OCI-LY3 (cell line): ENCODE results near the gene INHA.

Source experiments
- H2AFZ ChIP-seq: fragments of 200-600, 300-600 bp; shearing (Covaris generic); 2 replicates; pipeline ENCODE4 v1.6.0; 2014; ENCODE audit warnings: antibody characterized with exemption, low read depth, low read length
- H3K27ac ChIP-seq: fragments of 200-600, 300-600 bp; sonication (generic); 2 replicates; pipeline ENCODE4 v1.5.1; 2014; ENCODE audit warnings: mild to moderate bottlenecking, low read length, moderate library complexity, mixed read lengths
- H3K27me3 ChIP-seq: fragments of 200-600, 300-600 bp; sonication (generic); 2 replicates; pipeline ENCODE4 v1.6.1; 2014; ENCODE audit warnings: low read depth, low read length, mixed read lengths
- H3K36me3 ChIP-seq: fragments of 200-600, 300-600 bp; sonication (generic); replicated peaks from 2 replicates; pipeline ENCODE3; 2014; ENCODE audit warnings: low read depth, low read length, mixed read lengths
- H3K4me1 ChIP-seq: fragments of 300-600, 200-600 bp; sonication (generic); 2 replicates; pipeline ENCODE4 v1.6.1; 2014; ENCODE audit warnings: low read length, mixed read lengths
- H3K4me2 ChIP-seq: fragments of 200-600, 300-600 bp; sonication (generic); 2 replicates; pipeline ENCODE4 v1.6.1; 2014; ENCODE audit warnings: low read length, mixed read lengths
- H3K4me3 ChIP-seq: fragments of 300-600, 200-600 bp; sonication (generic); 2 replicates; pipeline ENCODE4 v1.5.1; 2014; ENCODE audit warnings: antibody characterized with exemption, mild to moderate bottlenecking, low read length, moderate library complexity
- H3K79me2 ChIP-seq: fragments of 300-600, 200-600 bp; shearing (Covaris generic); 2 replicates; pipeline ENCODE4 v1.6.1; 2014; ENCODE audit warnings: mild to moderate bottlenecking, low read length, mixed read lengths
- H3K9ac ChIP-seq: fragments of 300-600, 200-600 bp; shearing (Covaris generic); 2 replicates; pipeline ENCODE4 v1.6.0; 2014; ENCODE audit warnings: mild to moderate bottlenecking, low read length, moderate library complexity
- H3K9me3 ChIP-seq: fragments of 200-600, 300-600 bp; shearing (Covaris generic); 2 replicates; pipeline ENCODE4 v1.6.1; 2014; ENCODE audit warnings: low read length, mixed read lengths; ENCODE audit not compliant: insufficient read depth
- H4K20me1 ChIP-seq: fragments of 200-600, 300-600 bp; sonication (generic); 2 replicates; pipeline ENCODE4 v1.6.1; 2016; ENCODE audit warnings: low read length, mixed read lengths; ENCODE audit not compliant: insufficient read depth
- CTCF ChIP-seq: fragments of 200-600, 300-600 bp; sonication (generic); IDR thresholded peaks from 2 replicates; pipeline ENCODE4 v1.5.1; 2014; ENCODE audit warnings: antibody characterized with exemption, low read length, low read depth
- EZH2phosphoT487 ChIP-seq: fragments of 200-600 bp; shearing (Covaris generic); IDR thresholded peaks from 2 replicates; pipeline ENCODE4 v1.6.1; 2018; ENCODE audit warnings: antibody characterized with exemption, mixed run types, low read depth

The INHA gene

GRCh38 chr2:219605607-219605954, 33.5 kb downstream of the INHA start:
- Histone ChIP-seq H3K79me2 (no peaks in the 10 kb centered on the region), H3K27ac (no peak overlapping the region), H3K36me3 (peaks cover 2% of the 10 kb centered on the region), H3K9ac (no peak overlapping the region), H3K4me3 (no peak overlapping the region), H3K9me3 (no peaks in the 10 kb centered on the region), H2AFZ (no peak overlapping the region), H3K4me2 (no peak overlapping the region), H4K20me1 (no peaks in the 10 kb centered on the region), H3K27me3 (no peaks in the 10 kb centered on the region), H3K4me1 (peaks cover 14% of the 10 kb centered on the region)
- TF ChIP-seq CTCF (no peak), EZH2phosphoT487 (no peak)

GRCh38 chr2:219607931-219608330, 35.8 kb downstream of the INHA start:
- no peak overlapping the region for H2AFZ ChIP-seq
- no peak overlapping the region for H3K4me3 ChIP-seq
- H3K79me2 ChIP-seq = no peaks in the 10 kb centered on the region
- no peak overlapping the region for H3K4me2 ChIP-seq
- no peak overlapping the region for H3K9ac ChIP-seq
- TF ChIP-seq EZH2phosphoT487 = no peak
- no peak for TF ChIP-seq CTCF
- H3K36me3 ChIP-seq = no peaks in the 10 kb centered on the region
- no peaks in the 10 kb centered on the region for H3K27me3 ChIP-seq
- H3K27ac ChIP-seq = no peak overlapping the region
- H3K4me1 ChIP-seq = peaks cover 23% of the 10 kb centered on the region
- H4K20me1 ChIP-seq = no peaks in the 10 kb centered on the region
- H3K9me3 ChIP-seq = no peaks in the 10 kb centered on the region

- Histone ChIP-seq H3K4me3 (no peak overlapping the region), H4K20me1 (no peaks in the 10 kb centered on the region), H2AFZ (no peak overlapping the region), H3K9me3 (no peaks in the 10 kb centered on the region), H3K36me3 (no peaks in the 10 kb centered on the region), H3K79me2 (no peaks in the 10 kb centered on the region), H3K27ac (no peak overlapping the region), H3K27me3 (no peaks in the 10 kb centered on the region), H3K4me1 (peaks cover 20% of the 10 kb centered on the region), H3K4me2 (no peak overlapping the region), H3K9ac (no peak overlapping the region)
- no peak for TF ChIP-seq CTCF
- TF ChIP-seq EZH2phosphoT487 = no peak
Measured at GRCh38 chr2:219608399-219608964, 36.4 kb downstream of the INHA start.

- H3K36me3 ChIP-seq = no peaks in the 10 kb centered on the region
- peaks cover 13% of the 10 kb centered on the region for H3K4me1 ChIP-seq
- no peaks in the 10 kb centered on the region for H4K20me1 ChIP-seq
- no peaks in the 10 kb centered on the region for H3K27me3 ChIP-seq
- no peak overlapping the region for H2AFZ ChIP-seq
- H3K4me3 ChIP-seq = no peak overlapping the region
- H3K79me2 ChIP-seq = no peaks in the 10 kb centered on the region
- H3K9me3 ChIP-seq = no peaks in the 10 kb centered on the region
- TF ChIP-seq CTCF (no peak), EZH2phosphoT487 (no peak)
- H3K4me2 ChIP-seq = no peak overlapping the region
- no peak overlapping the region for H3K27ac ChIP-seq
- no peak overlapping the region for H3K9ac ChIP-seq
Measured at GRCh38 chr2:219609149-219609750, 37.1 kb downstream of the INHA start.
